ENCODE measurements around the gene POP7.
A peak's percentile ranks its signal among the peaks of the same experiment; 100 is the strongest.
"Not testable (repeated sequence)": the region's sequence is repeated elsewhere in the genome, so short reads cannot be mapped to it uniquely, and the experiment has no call there.

POP7 gene

DNA sequence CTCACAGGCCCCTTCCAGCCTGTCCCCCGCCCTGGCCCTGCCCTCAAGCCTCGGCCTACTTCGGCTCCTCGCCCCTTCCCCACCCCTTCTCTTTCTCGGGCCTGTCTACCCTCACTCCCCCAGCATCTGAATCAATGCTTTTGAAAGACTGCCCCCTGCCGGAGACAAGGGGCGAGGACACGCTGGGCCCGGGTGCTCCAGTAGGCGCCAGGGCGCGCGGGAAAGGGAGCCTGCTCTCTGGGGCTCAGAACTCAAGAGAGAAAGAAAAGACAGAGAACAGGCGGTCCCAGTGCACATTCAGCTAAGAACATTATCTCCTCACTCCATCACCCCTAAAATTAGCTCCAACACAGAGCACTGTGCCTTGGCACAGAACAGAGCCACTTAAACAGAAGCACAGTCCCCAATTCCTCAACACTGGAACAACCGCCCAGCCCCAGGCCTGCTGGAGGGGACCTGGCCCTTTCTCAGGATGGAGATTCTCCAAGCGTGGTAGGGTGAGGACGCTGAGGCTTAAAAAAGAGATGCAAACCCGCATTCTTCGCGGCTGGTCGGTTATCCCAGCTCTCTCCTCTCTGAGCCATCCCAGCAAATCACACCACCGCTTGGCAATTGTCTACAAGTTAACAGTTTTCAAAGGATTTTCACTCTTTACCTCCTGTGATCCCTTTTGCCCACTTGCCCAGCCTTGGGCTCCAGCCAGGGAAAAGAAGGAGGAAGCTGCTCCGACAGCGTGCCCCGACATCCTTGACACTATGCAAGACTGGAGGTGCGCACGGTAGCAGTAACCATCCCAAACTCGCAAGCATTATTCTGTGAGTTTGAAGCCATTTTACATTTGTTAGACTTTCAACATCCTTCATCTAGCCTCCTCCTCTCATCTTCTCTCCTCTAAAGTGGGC is 14.0 kb upstream of the POP7 start:
- peak; percentile 70 to 77 (median 74) for DNase-seq (ENCODE audit: low read depth in 4 of 4, low spot score in 1 of 4)

DNA sequence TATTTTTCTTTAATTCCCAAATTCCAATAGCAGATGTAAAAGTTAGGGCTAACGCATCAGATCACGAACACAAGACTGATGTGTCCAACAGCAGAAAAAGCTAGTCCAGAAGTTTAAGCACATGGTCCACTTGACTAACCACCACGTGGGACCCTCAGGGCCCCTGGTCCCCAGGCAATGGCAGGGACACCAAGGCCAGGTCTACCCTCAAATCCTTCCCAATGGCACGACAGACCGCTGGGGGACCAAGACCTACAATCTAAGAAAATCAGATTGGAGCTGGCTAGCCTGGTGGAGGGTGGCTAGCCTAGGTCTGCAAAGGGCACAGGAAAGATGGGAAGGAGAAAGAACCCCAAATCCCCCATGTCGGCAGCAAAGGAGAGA is 13.4 kb upstream of the POP7 start:
- DNase-seq (ENCODE audit: low read depth in 4 of 4, low spot score in 1 of 4): no peak

DNA sequence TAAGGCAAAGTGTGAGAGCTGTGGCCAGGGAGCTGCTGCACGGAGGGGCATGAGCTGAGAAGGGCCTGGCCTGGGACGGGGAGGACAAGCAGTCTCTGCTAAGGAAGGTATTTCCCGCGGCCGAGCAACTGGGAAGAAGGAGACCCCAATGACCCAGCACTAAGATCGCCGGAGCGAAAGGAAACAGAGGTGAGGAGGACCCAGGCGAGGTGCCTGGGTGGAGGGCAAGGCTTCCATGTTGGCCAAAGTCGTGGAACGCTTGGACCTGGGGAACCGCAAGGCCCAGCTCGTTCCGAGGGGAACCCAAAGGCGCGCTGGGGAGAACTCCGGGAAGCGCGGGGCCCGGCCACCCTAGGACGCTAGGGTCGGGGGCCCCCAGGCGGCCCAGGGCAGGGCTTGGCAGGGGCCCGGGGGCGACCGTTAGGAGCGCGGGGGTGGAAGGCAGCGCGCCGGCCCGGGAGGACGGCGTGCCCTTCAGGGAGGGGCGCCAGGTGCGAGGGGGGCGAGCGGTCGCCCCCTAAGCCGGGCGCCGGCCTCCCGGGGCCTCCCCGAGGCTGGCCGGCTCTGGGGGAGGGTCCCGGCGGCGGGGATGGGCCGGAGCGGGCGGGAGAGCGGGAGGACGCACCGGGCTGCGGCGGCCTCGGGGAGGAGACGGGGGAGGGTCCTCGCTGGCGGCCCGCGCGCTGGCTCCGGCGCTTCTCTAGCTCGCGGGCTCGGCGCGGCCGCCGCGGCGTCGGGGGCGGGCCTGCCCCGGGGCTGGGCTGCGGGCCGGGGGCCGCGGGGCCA is 12.4 kb upstream of the POP7 start:
- DNase-seq (ENCODE audit: low read depth in 4 of 4, low spot score in 1 of 4): no peak

- DNase-seq (ENCODE audit: low read depth in 4 of 4, low spot score in 1 of 4): peak in 2 of 4 experiments; percentile 48 to 63
Observed at GRCh38 chr7:100694098-100694745, 11.7 kb upstream of the POP7 start, which contains the start of gene GIGYF1. Gene GIGYF1, minus strand, starts transcription at chr7:100694250. Its CDS starts 6,012 bp downstream, at chr7:100688238.

DNA sequence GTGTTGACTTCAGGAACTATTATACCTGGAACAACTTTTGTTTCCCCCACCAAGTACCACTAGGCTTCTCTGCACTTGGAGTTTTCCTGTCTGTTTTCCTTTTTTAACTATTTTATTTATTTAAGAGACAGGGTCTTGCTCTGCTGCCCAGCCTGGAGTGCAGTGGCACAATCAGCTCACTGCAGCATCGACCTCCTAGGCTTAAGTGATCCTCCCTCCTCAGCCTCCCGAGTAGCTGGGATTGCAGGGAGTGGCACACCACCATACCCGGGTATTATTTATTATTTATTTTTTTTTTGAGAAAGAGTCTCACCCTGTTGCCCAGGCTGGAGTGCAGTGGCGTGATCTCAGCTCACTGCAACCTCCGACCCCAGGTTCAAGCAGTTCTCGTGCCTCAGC is 9.8 kb upstream of the POP7 start:
- no peak for DNase-seq (ENCODE audit: low read depth in 4 of 4, low spot score in 1 of 4)

GRCh38 chr7:100699018-100699417 is 6.9 kb upstream of the POP7 start:
- DNase-seq (ENCODE audit: low read depth in 4 of 4, low spot score in 1 of 4): no peak

- DNase-seq (ENCODE audit: low read depth in 4 of 4, low spot score in 1 of 4): not testable (repeated sequence)
Observed at GRCh38 chr7:100701089-100701488, 4.8 kb upstream of the POP7 start.

GRCh38 chr7:100705320-100705752 is 585 bp upstream of the POP7 start:
- peak; percentile 65 to 80 (median 71) for DNase-seq (ENCODE audit: low read depth in 4 of 4, low spot score in 1 of 4)

DNA sequence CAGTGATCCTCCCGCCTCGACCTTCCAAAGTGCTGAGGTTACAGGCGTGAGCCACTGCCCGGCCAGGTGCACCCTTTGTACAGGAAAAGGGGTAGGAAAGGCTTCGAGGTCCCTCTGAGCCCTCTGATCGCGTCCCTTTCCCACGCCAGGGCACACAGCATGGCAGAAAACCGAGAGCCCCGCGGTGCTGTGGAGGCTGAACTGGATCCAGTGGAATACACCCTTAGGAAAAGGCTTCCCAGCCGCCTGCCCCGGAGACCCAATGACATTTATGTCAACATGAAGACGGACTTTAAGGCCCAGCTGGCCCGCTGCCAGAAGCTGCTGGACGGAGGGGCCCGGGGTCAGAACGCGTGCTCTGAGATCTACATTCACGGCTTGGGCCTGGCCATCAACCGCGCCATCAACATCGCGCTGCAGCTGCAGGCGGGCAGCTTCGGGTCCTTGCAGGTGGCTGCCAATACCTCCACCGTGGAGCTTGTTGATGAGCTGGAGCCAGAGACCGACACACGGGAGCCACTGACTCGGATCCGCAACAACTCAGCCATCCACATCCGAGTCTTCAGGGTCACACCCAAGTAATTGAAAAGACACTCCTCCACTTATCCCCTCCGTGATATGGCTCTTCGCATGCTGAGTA is 871 bp downstream of the POP7 start:
- no peak for DNase-seq (ENCODE audit: low read depth in 4 of 4, low spot score in 1 of 4)

GRCh38 chr7:100708395-100708794 is 2.5 kb downstream of the POP7 start:
- DNase-seq (ENCODE audit: low read depth in 4 of 4, low spot score in 1 of 4): no peak

DNA sequence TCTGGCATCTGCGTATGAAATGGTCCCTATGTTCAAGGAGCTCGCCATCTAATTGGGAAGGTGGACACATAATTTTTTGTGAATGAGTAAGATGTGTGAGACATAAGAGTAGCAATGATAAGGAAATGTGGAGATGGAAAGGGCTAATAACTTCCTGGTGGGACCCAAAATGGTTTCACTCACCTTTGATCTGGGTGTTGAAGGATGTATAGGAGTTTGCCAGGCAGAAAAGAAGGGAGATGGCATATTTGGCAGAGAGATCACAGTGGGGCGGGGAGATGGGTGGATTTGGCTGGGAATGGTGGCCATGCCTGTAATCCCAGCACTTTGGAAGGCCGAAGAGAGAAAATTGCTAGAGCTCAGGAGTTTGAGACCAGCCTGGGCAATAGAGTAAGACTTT is 4.5 kb downstream of the POP7 start:
- no peak for DNase-seq (ENCODE audit: low read depth in 4 of 4, low spot score in 1 of 4)

DNA sequence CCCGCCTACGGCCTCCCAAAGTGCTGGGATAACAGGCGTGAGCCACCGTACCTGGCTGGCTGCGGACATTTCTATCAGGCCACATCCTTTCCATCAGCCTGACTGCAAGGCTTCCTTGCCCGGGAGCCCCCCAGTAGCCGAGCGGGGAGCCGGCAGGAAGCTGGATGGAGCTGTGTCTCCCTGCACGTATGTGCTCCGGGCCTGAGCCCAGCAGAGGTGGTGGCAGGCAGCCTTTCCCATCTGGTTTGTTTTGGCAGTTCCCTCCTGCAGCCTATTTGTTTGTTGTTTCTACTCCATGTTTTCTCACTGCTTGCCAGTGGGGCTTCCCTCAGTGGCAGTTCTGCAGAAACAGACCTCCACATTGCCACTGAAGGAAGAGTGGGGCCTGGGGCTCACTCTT is 5.4 kb downstream of the POP7 start:
- no peak for DNase-seq (ENCODE audit: low read depth in 4 of 4, low spot score in 1 of 4)

GRCh38 chr7:100714725-100715124 is 8.8 kb downstream of the POP7 start:
- no peak for DNase-seq (ENCODE audit: low read depth in 4 of 4, low spot score in 1 of 4)

DNA sequence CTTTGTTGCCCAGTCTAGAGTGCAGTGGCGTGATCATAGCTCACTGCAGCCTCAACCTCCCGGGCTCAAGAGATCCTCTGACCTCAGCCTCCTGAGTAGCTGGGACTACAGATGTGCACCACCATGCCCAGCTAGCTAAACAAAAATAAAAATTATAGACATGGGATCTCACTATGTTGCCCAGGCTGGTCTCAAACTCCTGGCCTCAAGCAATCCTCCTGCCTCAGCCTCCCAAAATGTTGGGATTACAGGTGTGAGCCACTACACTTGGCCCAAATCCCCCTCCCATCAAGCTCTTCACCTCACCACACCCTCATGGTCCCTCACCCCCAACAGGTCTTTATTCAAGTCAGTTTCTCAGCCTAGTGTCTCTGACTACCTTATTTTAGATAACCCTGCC is 11.2 kb downstream of the POP7 start:
- DNase-seq (ENCODE audit: low read depth in 4 of 4, low spot score in 1 of 4): not testable (repeated sequence)

GRCh38 chr7:100719523-100720278 is 13.8 kb downstream of the POP7 start:
- no peak for DNase-seq (ENCODE audit: low read depth in 4 of 4, low spot score in 1 of 4)

DNA sequence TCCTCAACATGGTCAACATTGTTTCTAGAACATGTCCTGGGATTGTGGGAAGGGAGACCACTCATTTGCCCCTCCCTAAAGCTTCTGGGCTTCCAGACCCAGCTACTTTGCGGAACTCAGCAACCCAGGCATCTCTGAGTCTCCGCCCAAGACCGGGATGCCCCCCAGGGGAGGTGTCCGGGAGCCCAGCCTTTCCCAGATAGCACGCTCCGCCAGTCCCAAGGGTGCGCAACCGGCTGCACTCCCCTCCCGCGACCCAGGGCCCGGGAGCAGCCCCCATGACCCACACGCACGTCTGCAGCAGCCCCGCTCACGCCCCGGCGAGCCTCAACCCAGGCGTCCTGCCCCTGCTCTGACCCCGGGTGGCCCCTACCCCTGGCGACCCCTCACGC is 14.4 kb downstream of the POP7 start, which contains the start of gene EPO:
Gene EPO, plus strand, starts transcription at position 190 of the 392 bp plus-strand sequence. CDS start 513 bp downstream, outside the sequence.
- DNase-seq (ENCODE audit: low read depth in 4 of 4, low spot score in 1 of 4): no peak

DNA sequence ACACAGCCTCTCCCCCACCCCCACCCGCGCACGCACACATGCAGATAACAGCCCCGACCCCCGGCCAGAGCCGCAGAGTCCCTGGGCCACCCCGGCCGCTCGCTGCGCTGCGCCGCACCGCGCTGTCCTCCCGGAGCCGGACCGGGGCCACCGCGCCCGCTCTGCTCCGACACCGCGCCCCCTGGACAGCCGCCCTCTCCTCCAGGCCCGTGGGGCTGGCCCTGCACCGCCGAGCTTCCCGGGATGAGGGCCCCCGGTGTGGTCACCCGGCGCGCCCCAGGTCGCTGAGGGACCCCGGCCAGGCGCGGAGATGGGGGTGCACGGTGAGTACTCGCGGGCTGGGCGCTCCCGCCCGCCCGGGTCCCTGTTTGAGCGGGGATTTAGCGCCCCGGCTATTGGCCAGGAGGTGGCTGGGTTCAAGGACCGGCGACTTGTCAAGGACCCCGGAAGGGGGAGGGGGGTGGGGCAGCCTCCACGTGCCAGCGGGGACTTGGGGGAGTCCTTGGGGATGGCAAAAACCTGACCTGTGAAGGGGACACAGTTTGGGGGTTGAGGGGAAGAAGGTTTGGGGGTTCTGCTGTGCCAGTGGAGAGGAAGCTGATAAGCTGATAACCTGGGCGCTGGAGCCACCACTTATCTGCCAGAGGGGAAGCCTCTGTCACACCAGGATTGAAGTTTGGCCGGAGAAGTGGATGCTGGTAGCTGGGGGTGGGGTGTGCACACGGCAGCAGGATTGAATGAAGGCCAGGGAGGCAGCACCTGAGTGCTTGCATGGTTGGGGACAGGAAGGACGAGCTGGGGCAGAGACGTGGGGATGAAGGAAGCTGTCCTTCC is 15.0 kb downstream of the POP7 start:
- no peak for DNase-seq (ENCODE audit: low read depth in 4 of 4, low spot score in 1 of 4)

GRCh38 chr7:100721505-100721812 is 15.5 kb downstream of the POP7 start:
- DNase-seq (ENCODE audit: low read depth in 4 of 4, low spot score in 1 of 4): no peak

- no peak for DNase-seq (ENCODE audit: low read depth in 4 of 4, low spot score in 1 of 4)
Observed at GRCh38 chr7:100722480-100723212, 16.7 kb downstream of the POP7 start.

Data from stimulated activated CD4-positive, alpha-beta T cell treated with anti-CD3 and anti-CD28 coated beads, Interleukin-1b, Interleukin-23, amount 100 ng/mL, for 24 hours (primary cell).